Upper lobe of left lung (tissue), 6 donors: ENCODE results near the gene DOCK7. TPM values are rescaled to one million over a fixed set of nuclear protein-coding genes. Genes with fewer than 3 reads are reported as not detected.

Experiments
- ATAC-seq, 2 donors: fragments of 200-7000 bp; cut with Tn5 transposase; one replicate each; pipeline ENCODE4 v1.9.1; 2022; ENCODE audit warnings: mild to moderate bottlenecking in 2 of 2, moderate library complexity in 2 of 2; ENCODE audit not compliant: low FRiP score in 2 of 2
- DNase-seq, 2 donors: peaks; one replicate each; pipeline ENCODE4 v3.0.0-alpha.2; 2019 to 2020
- H3K27ac ChIP-seq, 4 donors: fragments of 200-600 bp; sonication (generic); one replicate each; pipeline ENCODE4 v1.5.1; 2016 to 2019
- H3K27me3 ChIP-seq, 4 donors: fragments of 200-600 bp; sonication (generic); one replicate each; pipeline ENCODE4 v1.5.1; 2017 to 2019
- H3K36me3 ChIP-seq, 4 donors: fragments of 200-600 bp; sonication (generic); one replicate each; pipeline ENCODE4 v1.5.1; 2016 to 2019
- H3K4me1 ChIP-seq, 4 donors: fragments of 200-600 bp; sonication (generic); one replicate each; pipeline ENCODE4 v1.5.1; 2018 to 2019
- H3K4me3 ChIP-seq, 4 donors: fragments of 200-600 bp; sonication (generic); one replicate each; pipeline ENCODE4 v1.5.1; 2017 to 2019; ENCODE audit warnings: mild to moderate bottlenecking in 2 of 4, moderate library complexity in 1 of 4
- H3K9me3 ChIP-seq, 4 donors: fragments of 200-600 bp; sonication (generic); one replicate each; pipeline ENCODE4 v1.5.1; 2018 to 2019
- CTCF ChIP-seq, 6 experiments: fragments of 450-650 bp in 4 of 6; fragments of 200-600 bp in 2 of 6; sonication (generic) in 2 of 6; IDR thresholded peaks; one replicate each; pipeline ENCODE4 v1.5.1; 2016 to 2019; ENCODE audit warnings: antibody characterized with exemption in 6 of 6
- EP300 ChIP-seq, 4 donors: sonication (generic); formaldehyde crosslinking; IDR thresholded peaks; one replicate each; pipeline ENCODE4 v1.5.1; 2017; ENCODE audit warnings: antibody characterized with exemption in 4 of 4, control low read depth in 2 of 4
- POLR2A ChIP-seq, 4 donors: fragments of 450-650 bp; IDR thresholded peaks; one replicate each; pipeline ENCODE4 v1.5.1; 2016 to 2017; ENCODE audit warnings: antibody characterized with exemption in 4 of 4, mild to moderate bottlenecking in 2 of 4
- POLR2AphosphoS5 ChIP-seq, 2 donors: sonication (generic); formaldehyde crosslinking; IDR thresholded peaks; one replicate each; pipeline ENCODE4 v1.5.1; 2017; ENCODE audit warnings: antibody characterized with exemption in 2 of 2
- WGBS, 2 donors: methylation state at CpG; one replicate each; pipeline ENCODE4 v1.1.5; 2017 to 2018; 5-methylcytosine and 5-hydroxymethylcytosine counted together
- total RNA-seq, 6 donors: library from RNA; depleted of rRNA in 4 of 6; stranded (reverse); fragments of >200 nt in 4 of 6; gene quantifications; one replicate each; pipeline versions ENCODE4 v1.1.0 to v1.2.1, GENCODE V29; 2016 to 2021
- donor health status: DM: no; HTN: no; CAD: no; lungs with moderate emphysema.
- donor health status: DM: no; HTN: yes; CAD: no; lungs with severe emphysema.

The DOCK7 gene
- total RNA-seq, 6 donors from 2014 or later, result 19.4 to 31.9 (median 26.4) TPM

DNA sequence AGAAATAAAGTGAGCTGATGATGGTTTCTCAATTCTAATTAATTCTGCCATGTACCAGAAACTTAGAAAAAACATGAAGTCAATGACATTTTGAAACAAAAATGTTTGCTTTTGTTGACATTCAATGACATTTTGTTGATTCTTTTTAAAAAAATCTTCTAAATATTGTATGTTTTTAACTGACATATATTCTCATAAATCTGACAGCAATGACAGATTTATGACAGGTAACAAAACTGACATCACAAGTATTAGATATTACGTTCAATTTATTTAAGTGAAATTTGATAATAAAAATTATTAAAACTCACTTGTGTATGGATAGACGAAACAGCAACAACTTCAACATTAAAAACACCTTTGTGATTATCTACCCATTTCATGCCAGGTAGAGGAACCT lies 126.9 kb downstream of the DOCK7 start:
- Histone ChIP-seq H3K4me3 (no peak overlapping the region), H3K36me3 (peaks cover 0 to 7% (median 0%) of the 10 kb centered on the region in 4 donors), H3K9me3 (no peaks in the 10 kb centered on the region), H3K27me3 (no peaks in the 10 kb centered on the region), H3K4me1 (no peaks in the 10 kb centered on the region), H3K27ac (no peak overlapping the region)
- 90 to 96% methylated on average over 2 of the region's 2 CpGs for WGBS, 2 donors
- DNase-seq, result no peak
- no peak for ATAC-seq
- TF ChIP-seq CTCF (IDR thresholded peaks at IDR 0.05), result no peak
- TF ChIP-seq POLR2AphosphoS5 (IDR thresholded peaks at IDR 0.05), result no peak
- no peak for TF ChIP-seq EP300 (IDR thresholded peaks at IDR 0.05)
- TF ChIP-seq POLR2A (IDR thresholded peaks at IDR 0.05), result no peak

- ATAC-seq, result no peak
- no peaks in the 10 kb centered on the region for H3K4me1 ChIP-seq
- H3K4me3 ChIP-seq, result no peak overlapping the region
- no peaks in the 10 kb centered on the region for H3K9me3 ChIP-seq
- no peaks in the 10 kb centered on the region for H3K27me3 ChIP-seq
- no peak for DNase-seq
- 88 to 94% methylated on average over 2 of the region's 2 CpGs for WGBS, 2 donors
- TF ChIP-seq CTCF (IDR thresholded peaks at IDR 0.05), result no peak
- TF ChIP-seq POLR2A (IDR thresholded peaks at IDR 0.05), result no peak
- no peak for TF ChIP-seq POLR2AphosphoS5 (IDR thresholded peaks at IDR 0.05)
- no peak for TF ChIP-seq EP300 (IDR thresholded peaks at IDR 0.05)
- peaks cover 0 to 5% (median 0%) of the 10 kb centered on the region in 4 donors for H3K36me3 ChIP-seq
- no peak overlapping the region for H3K27ac ChIP-seq
These were observed 143.6 kb downstream of the DOCK7 start for GRCh38 chr1:62544570-62544969.

GRCh38 chr1:62541048-62541447 lies 147.1 kb downstream of the DOCK7 start:
- peaks cover 0 to 30% (median 7%) of the 10 kb centered on the region in 4 donors for H3K36me3 ChIP-seq
- WGBS, 2 donors, result 81 to 89% methylated on average over 2 of the region's 2 CpGs
- TF ChIP-seq CTCF (IDR thresholded peaks at IDR 0.05) (no peak), EP300 (IDR thresholded peaks at IDR 0.05) (no peak), POLR2AphosphoS5 (IDR thresholded peaks at IDR 0.05) (no peak), POLR2A (IDR thresholded peaks at IDR 0.05) (no peak)

DNA sequence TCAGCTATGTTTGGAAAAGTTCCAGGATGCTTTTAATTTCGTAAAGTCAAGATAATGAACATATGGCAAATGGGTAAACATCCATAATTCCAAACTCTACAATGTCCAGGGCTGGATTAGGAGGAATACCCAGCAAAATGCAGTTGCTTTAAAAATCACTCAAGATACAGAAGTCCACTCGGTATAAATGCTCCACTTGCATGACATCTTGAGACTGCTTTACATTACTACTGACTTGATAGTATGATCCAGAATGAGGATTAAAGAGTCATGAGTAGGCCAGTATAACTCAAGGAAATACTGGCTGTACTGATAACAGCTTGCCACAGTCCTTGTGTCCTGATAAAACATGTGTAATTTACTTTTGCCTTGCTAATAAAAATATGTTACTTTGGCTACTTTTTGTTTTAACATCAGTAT lies 149.1 kb downstream of the DOCK7 start:
- ATAC-seq (no peak), DNase-seq (no peak)
- Histone ChIP-seq H3K4me3 (no peak overlapping the region), H3K27ac (no peak overlapping the region), H3K36me3 (peaks cover 0 to 40% (median 7%) of the 10 kb centered on the region in 4 donors), H3K9me3 (no peaks in the 10 kb centered on the region), H3K27me3 (no peaks in the 10 kb centered on the region), H3K4me1 (no peaks in the 10 kb centered on the region)
- 75 to 88% methylated on average over 2 of the region's 2 CpGs for WGBS, 2 donors
- TF ChIP-seq EP300 (IDR thresholded peaks at IDR 0.05) (no peak), CTCF (IDR thresholded peaks at IDR 0.05) (no peak)

More at GRCh38 chr1:62541048-62541447, 147.1 kb downstream of the DOCK7 start:
- Histone ChIP-seq H3K27ac (no peak overlapping the region), H3K4me1 (no peaks in the 10 kb centered on the region), H3K4me3 (no peak overlapping the region), H3K9me3 (no peaks in the 10 kb centered on the region), H3K27me3 (no peaks in the 10 kb centered on the region)
- no peak for ATAC-seq
- DNase-seq, result no peak

- TF ChIP-seq CTCF (IDR thresholded peaks at IDR 0.05) (no peak), POLR2A (IDR thresholded peaks at IDR 0.05) (no peak), EP300 (IDR thresholded peaks at IDR 0.05) (no peak), POLR2AphosphoS5 (IDR thresholded peaks at IDR 0.05) (no peak)
- DNase-seq, result no peak
- Histone ChIP-seq H3K36me3 (peaks cover 0 to 47% (median 7%) of the 10 kb centered on the region in 4 donors), H3K27ac (no peak overlapping the region), H3K4me1 (no peaks in the 10 kb centered on the region), H3K4me3 (no peak overlapping the region), H3K27me3 (no peaks in the 10 kb centered on the region), H3K9me3 (no peaks in the 10 kb centered on the region)
- ATAC-seq, result no peak
These were observed 151.3 kb downstream of the DOCK7 start for GRCh38 chr1:62536865-62537264.
